OCI-LY7 (cell line): ENCODE results near the gene C12orf76. TPM values are rescaled to one million over a fixed set of nuclear protein-coding genes. Genes with fewer than 3 reads are reported as not detected.

ENCODE experiments used
- BruUV-seq: library from RNA; stranded (reverse); fragments of 400-500 nt; replicated peaks from 2 replicates; lab custom pipeline; 2021; lab: Mats Ljungman, UMichigan
- CTCF ChIA-PET: fragments of 300-600 bp; sonication (Branson Sonifier 250); formaldehyde crosslinking; loops from one replicate; lab custom pipeline; 2022; ENCODE audit warnings: antibody characterized with exemption; ENCODE audit not compliant: unreplicated experiment; lab: Charles Lee
- POLR2A ChIA-PET: fragments of 300-600 bp; sonication (Branson Sonifier 250); formaldehyde crosslinking; loops from one replicate; lab custom pipeline; 2022; ENCODE audit warnings: antibody characterized with exemption; lab: Charles Lee
- DNase-seq: peaks from one replicate; pipeline ENCODE4 v3.0.0-alpha.2; 2015; ENCODE audit warnings: low spot score
- H2AFZ ChIP-seq: fragments of 200-600 bp; sonication (generic), shearing (Covaris generic); 2 replicates; pipeline ENCODE4 v1.6.1; 2014; ENCODE audit warnings: mild to moderate bottlenecking, antibody characterized with exemption, low read length, moderate library complexity
- H3K27ac ChIP-seq: fragments of 200-600 bp; sonication (generic); 2 replicates; pipeline ENCODE4 v1.5.1; 2014; ENCODE audit warnings: mixed run types, low read depth, mild to moderate bottlenecking, moderate library complexity, low read length, inconsistent platforms; ENCODE audit not compliant: poor library complexity, severe bottlenecking
- H3K36me3 ChIP-seq: fragments of 200-600 bp; sonication (generic); 2 replicates; pipeline ENCODE4 v1.6.1; 2014; ENCODE audit warnings: mild to moderate bottlenecking, antibody characterized with exemption, low read length, moderate library complexity, mixed read lengths; ENCODE audit not compliant: insufficient read depth
- H3K4me1 ChIP-seq: fragments of 200-600 bp; sonication (generic); 2 replicates; pipeline ENCODE4 v1.5.1; 2014; ENCODE audit warnings: mild to moderate bottlenecking, low read length; ENCODE audit not compliant: insufficient read depth, poor library complexity, severe bottlenecking
- H3K4me2 ChIP-seq: fragments of 200-600 bp; sonication (generic); 2 replicates; pipeline ENCODE4 v1.6.1; 2014; ENCODE audit warnings: mild to moderate bottlenecking, low read length
- H3K4me3 ChIP-seq: fragments of 200-600 bp; sonication (generic); 2 replicates; pipeline ENCODE4 v1.5.1; 2014; ENCODE audit warnings: mild to moderate bottlenecking, low read depth, low read length; ENCODE audit not compliant: poor library complexity, severe bottlenecking
- H3K79me2 ChIP-seq: fragments of 200-600 bp; sonication (generic); 2 replicates; pipeline ENCODE4 v1.6.1; 2016; ENCODE audit warnings: low read depth, mild to moderate bottlenecking, low read length, moderate library complexity, mixed read lengths; ENCODE audit not compliant: insufficient read depth
- H3K9me2 ChIP-seq: fragments of 200-600 bp; sonication (generic); 2 replicates; pipeline ENCODE4 v1.6.1; 2016; ENCODE audit warnings: mild to moderate bottlenecking, low read length, mixed read lengths; ENCODE audit not compliant: insufficient read depth
- H3K9me3 ChIP-seq: fragments of 200-600 bp; sonication (generic); 2 replicates; pipeline ENCODE4 v1.6.1; 2014; ENCODE audit warnings: mild to moderate bottlenecking, mixed run types, low read length, mixed read lengths
- H4K20me1 ChIP-seq: fragments of 200-600 bp; sonication (generic); 2 replicates; pipeline ENCODE4 v1.6.1; 2014; ENCODE audit warnings: mild to moderate bottlenecking, antibody characterized with exemption, low read length, moderate library complexity, mixed read lengths; ENCODE audit not compliant: insufficient read depth
- CTCF ChIP-seq: fragments of 200-600 bp; sonication (generic); conservative IDR thresholded peaks from 2 replicates; pipeline ENCODE4 v1.5.1; 2014; ENCODE audit warnings: mild to moderate bottlenecking, antibody characterized with exemption, low read length, moderate library complexity, mixed read lengths
- EZH2phosphoT487 ChIP-seq: fragments of 200-600 bp; sonication (generic); IDR thresholded peaks from 2 replicates; pipeline ENCODE4 v1.6.1; 2018; ENCODE audit warnings: low read depth, borderline replicate concordance, mild to moderate bottlenecking, mixed run types, antibody characterized with exemption, low read length, moderate library complexity, mixed read lengths
- intact Hi-C: fragments of 100-400 bp; cut with micrococcal nuclease; formaldehyde crosslinking; loops from one replicate; pipeline ENCODE4 v1.10.0; 2022; ENCODE audit not compliant: unreplicated experiment
- total RNA-seq, 2 experiments: library from RNA; depleted of rRNA in 1 of 2; stranded (reverse); fragments of >200 nt in 1 of 2; shearing (Covaris generic) in 1 of 2; gene quantifications; 2 replicates each; pipeline ENCODE4 v1.2.3, GENCODE V29; 2014 to 2022

The C12orf76 gene
- total RNA-seq, 2 experiments from 2014 or later: 24.4 to 36.6 TPM

- no peaks in the 10 kb centered on the region for H4K20me1 ChIP-seq
- POLR2A ChIA-PET: interaction anchor here (1.3 kb wide), 1 partner anchor 11 kb away, joined by 3 read pairs; no protein-coding TSS in a partner anchor
- no peak overlapping the region for H3K4me2 ChIP-seq
- H3K4me1 ChIP-seq: peaks cover 2% of the 10 kb centered on the region
- BruUV-seq: no TSS peak
- CTCF ChIA-PET: interaction anchor here (0.6 kb wide), 1 partner anchor 187 kb away, joined by 3 read pairs; no protein-coding TSS in a partner anchor
- no peaks in the 10 kb centered on the region for H3K36me3 ChIP-seq
- no peak for DNase-seq
- H3K4me3 ChIP-seq: no peak overlapping the region
- no peaks in the 10 kb centered on the region for H3K9me3 ChIP-seq
- no peaks in the 10 kb centered on the region for H3K9me2 ChIP-seq
- intact Hi-C loops: no loop called here
- no peak overlapping the region for H2AFZ ChIP-seq
- H3K27ac ChIP-seq: no peak overlapping the region
- TF ChIP-seq CTCF (no peak), EZH2phosphoT487 (no peak)
- H3K79me2 ChIP-seq: no peaks in the 10 kb centered on the region
Measured at GRCh38 chr12:110067531-110067930, 19.2 kb upstream of the C12orf76 start.

GRCh38 chr12:110065540-110065939, 17.2 kb upstream of the C12orf76 start:
- Histone ChIP-seq H3K36me3 (no peaks in the 10 kb centered on the region), H4K20me1 (no peaks in the 10 kb centered on the region), H2AFZ (no peak overlapping the region), H3K4me3 (no peak overlapping the region), H3K9me2 (no peaks in the 10 kb centered on the region), H3K4me1 (no peaks in the 10 kb centered on the region), H3K79me2 (no peaks in the 10 kb centered on the region), H3K27ac (no peak overlapping the region), H3K4me2 (no peak overlapping the region), H3K9me3 (no peaks in the 10 kb centered on the region)
- ChIA-PET POLR2A (no interaction called here), CTCF (no interaction called here)
- TF ChIP-seq CTCF: no peak
- TF ChIP-seq EZH2phosphoT487: no peak
- intact Hi-C loops: no loop called here
- no TSS peak for BruUV-seq
- no peak for DNase-seq

- Histone ChIP-seq H3K9me2 (no peaks in the 10 kb centered on the region), H3K4me2 (no peak overlapping the region), H3K36me3 (no peaks in the 10 kb centered on the region), H3K79me2 (no peaks in the 10 kb centered on the region), H4K20me1 (no peaks in the 10 kb centered on the region), H3K4me1 (no peaks in the 10 kb centered on the region), H3K4me3 (no peak overlapping the region), H2AFZ (no peak overlapping the region), H3K9me3 (no peaks in the 10 kb centered on the region), H3K27ac (no peak overlapping the region)
- no TSS peak for BruUV-seq
- no peak for DNase-seq
- no peak for TF ChIP-seq CTCF
- TF ChIP-seq EZH2phosphoT487: no peak
- intact Hi-C loops: no loop called here
- POLR2A ChIA-PET: interaction anchor here (0.6 to 1.0 kb wide), 3 partner anchors 11 to 130 kb away, joined by 3 to 4 read pairs (median 3); no protein-coding TSS in a partner anchor
- CTCF ChIA-PET: interaction anchor here (0.6 kb wide), 1 partner anchor 75 kb away, joined by 3 read pairs; no protein-coding TSS in a partner anchor
Measured at GRCh38 chr12:110062241-110062640, 13.9 kb upstream of the C12orf76 start.
